HG02885 (cell line): ENCODE results near the gene NGB.
"Not testable (repeated sequence)": the region's sequence is repeated elsewhere in the genome, so short reads cannot be mapped to it uniquely, and the experiment has no call there.

Experiments used
- ATAC-seq: cut with Tn5 transposase; IDR thresholded peaks from one replicate; pipeline ENCODE4 v1.9.1; 2021; ENCODE audit warnings: mild to moderate bottlenecking; ENCODE audit not compliant: unreplicated experiment, poor library complexity

Gene NGB

GRCh38 chr14:77299771-77300170 lies 28.8 kb upstream of the NGB start:
- no peak for ATAC-seq

- ATAC-seq: no peak
Measured at GRCh38 chr14:77296906-77297305, 25.9 kb upstream of the NGB start.

GRCh38 chr14:77296155-77296554 lies 25.1 kb upstream of the NGB start:
- no peak for ATAC-seq

- ATAC-seq: no peak
Measured at GRCh38 chr14:77290705-77291104, 19.7 kb upstream of the NGB start.

GRCh38 chr14:77286576-77286975 lies 15.6 kb upstream of the NGB start:
- ATAC-seq: no peak

- ATAC-seq: no peak
Measured at GRCh38 chr14:77284466-77284865, 13.5 kb upstream of the NGB start.

GRCh38 chr14:77284066-77284465 lies 13.1 kb upstream of the NGB start:
- ATAC-seq: no peak

- ATAC-seq: no peak
Measured at GRCh38 chr14:77281852-77282410, 10.9 kb upstream of the NGB start.

- not testable (repeated sequence) for ATAC-seq
Measured at GRCh38 chr14:77280921-77281320, 9.9 kb upstream of the NGB start.

GRCh38 chr14:77279719-77280118 lies 8.7 kb upstream of the NGB start:
- ATAC-seq: no peak

GRCh38 chr14:77278461-77279230 lies 7.6 kb upstream of the NGB start:
- no peak for ATAC-seq

GRCh38 chr14:77276959-77277358 lies 6.0 kb upstream of the NGB start:
- no peak for ATAC-seq

GRCh38 chr14:77276295-77276935 lies 5.4 kb upstream of the NGB start:
- ATAC-seq: no peak

GRCh38 chr14:77275601-77276017 lies 4.6 kb upstream of the NGB start:
- ATAC-seq: no peak

GRCh38 chr14:77275041-77275580 lies 4.1 kb upstream of the NGB start:
- no peak for ATAC-seq

- ATAC-seq: no peak
Measured at GRCh38 chr14:77273796-77274195, 2.8 kb upstream of the NGB start.

GRCh38 chr14:77272261-77272660 lies 1.3 kb upstream of the NGB start:
- ATAC-seq: no peak

- no peak for ATAC-seq
Measured at GRCh38 chr14:77270361-77271112, 469 bp downstream of the NGB start.

- no peak for ATAC-seq
Measured at GRCh38 chr14:77268989-77269600, 1.9 kb downstream of the NGB start.
